Esophagus muscularis mucosa (tissue), 4 donors: Measurements from ENCODE around the gene NAGPA. TPM values are rescaled to one million over a fixed set of nuclear protein-coding genes. Genes with fewer than 3 reads are reported as not detected.

Experiments used
- DNase-seq: peaks from one replicate; pipeline ENCODE4 v3.0.0-alpha.2; 2017; ENCODE audit errors: extremely low spot score
- H3K27ac ChIP-seq, 4 donors: fragments of 200-600 bp; sonication (generic); replicated peaks in 1 of 4; 1 replicate in 3 of 4; 2 replicates in 1 of 4; pipeline ENCODE4 v1.5.1; 2016 to 2019; ENCODE audit warnings: mild to moderate bottlenecking in 1 of 4
- H3K27me3 ChIP-seq, 4 donors: fragments of 200-600 bp; sonication (generic); one replicate each; pipeline versions ENCODE4 v1.5.1 to v1.6.0; 2016 to 2019
- H3K36me3 ChIP-seq, 4 donors: fragments of 200-600 bp; sonication (generic); one replicate each; pipeline ENCODE4 v1.5.1; 2016 to 2019
- H3K4me1 ChIP-seq, 4 donors: fragments of 200-600 bp; sonication (generic); one replicate each; pipeline ENCODE4 v1.5.1; 2016 to 2019
- H3K4me3 ChIP-seq, 4 donors: fragments of 200-600 bp; sonication (generic); 1 replicate in 2 of 4; 2 replicates in 2 of 4; pipeline ENCODE4 v1.5.1; 2016 to 2019; ENCODE audit warnings: mild to moderate bottlenecking in 4 of 4, moderate library complexity in 1 of 4
- H3K9me3 ChIP-seq, 4 donors: fragments of 200-600 bp; sonication (generic); 1 replicate in 3 of 4; 2 replicates in 1 of 4; pipeline ENCODE4 v1.5.1; 2016 to 2019
- EP300 ChIP-seq: sonication (generic); formaldehyde crosslinking; IDR thresholded peaks from one replicate; pipeline ENCODE4 v1.6.1; 2017; ENCODE audit warnings: antibody characterized with exemption
- POLR2A ChIP-seq: fragments of 450-650 bp; IDR thresholded peaks from one replicate; pipeline ENCODE4 v1.6.1; 2017; ENCODE audit warnings: antibody characterized with exemption, moderate library complexity, mild to moderate bottlenecking, low read depth
- POLR2AphosphoS5 ChIP-seq, 2 donors: sonication (generic); formaldehyde crosslinking; IDR thresholded peaks; one replicate each; pipeline ENCODE4 v1.6.1; 2017; ENCODE audit warnings: antibody characterized with exemption in 2 of 2
- WGBS: methylation state at CpG from one replicate; pipeline ENCODE4 v1.1.5; 2018; 5-methylcytosine and 5-hydroxymethylcytosine counted together
- intact Hi-C: fragments of 100-400 bp; cut with DNase I; formaldehyde crosslinking; loops from one replicate; pipeline ENCODE4 v1.15.1; 2023
- total RNA-seq, 4 donors: library from RNA; depleted of rRNA; stranded (reverse); fragments of >200 nt; gene quantifications; one replicate each; pipeline versions ENCODE4 v1.1.0 to v1.2.1, GENCODE V29; 2016
- TF ChIP-seq, protein P1 (sequence below), 3 experiments: fragments of 200-600 bp in 2 of 3; fragments of 450-650 bp in 1 of 3; sonication (generic) in 2 of 3; IDR thresholded peaks; one replicate each; pipeline ENCODE4 v1.5.1; 2017 to 2019; ENCODE audit warnings: antibody characterized with exemption in 3 of 3, mild to moderate bottlenecking in 2 of 3, moderate library complexity in 1 of 3

The NAGPA gene
- total RNA-seq, 4 donors from 2014 or later: 15.4 to 24.1 (median 21.1) TPM

DNA sequence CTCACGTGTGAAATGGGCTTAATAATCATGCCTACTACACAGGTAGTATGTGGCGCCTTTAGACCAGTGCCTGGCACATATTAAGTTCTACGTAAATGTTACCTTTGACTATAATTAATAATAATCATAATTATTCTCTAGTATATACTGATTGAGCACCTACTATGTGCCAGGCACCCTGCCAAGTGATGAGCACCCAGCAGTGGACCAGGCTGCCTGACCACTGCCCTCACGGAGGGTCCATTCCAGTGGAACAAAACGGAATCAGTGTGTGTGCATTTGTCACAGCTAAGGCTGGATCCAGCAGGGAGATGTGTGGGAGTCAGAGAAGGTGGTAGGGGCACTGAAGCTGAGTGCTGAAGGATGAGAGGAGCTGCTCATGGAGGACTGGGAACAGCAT lies 45.1 kb downstream of the NAGPA start:
- Histone ChIP-seq H3K4me3 (no peak overlapping the region), H3K4me1 (peaks cover 0 to 10% (median 8%) of the 10 kb centered on the region in 4 donors), H3K9me3 (peaks cover 0 to 4% (median 0%) of the 10 kb centered on the region in 4 donors), H3K27ac (no peak overlapping the region), H3K27me3 (peaks cover 0 to 55% (median 18%) of the 10 kb centered on the region in 4 donors), H3K36me3 (peaks cover 0 to 4% (median 0%) of the 10 kb centered on the region in 4 donors)
- DNase-seq: no peak
- 93% methylated on average over 5 of the region's 5 CpGs for WGBS
- no peak for TF ChIP-seq POLR2A
- TF ChIP-seq POLR2AphosphoS5 (IDR thresholded peaks at IDR 0.05): no peak
- intact Hi-C loops: no loop called here

DNA sequence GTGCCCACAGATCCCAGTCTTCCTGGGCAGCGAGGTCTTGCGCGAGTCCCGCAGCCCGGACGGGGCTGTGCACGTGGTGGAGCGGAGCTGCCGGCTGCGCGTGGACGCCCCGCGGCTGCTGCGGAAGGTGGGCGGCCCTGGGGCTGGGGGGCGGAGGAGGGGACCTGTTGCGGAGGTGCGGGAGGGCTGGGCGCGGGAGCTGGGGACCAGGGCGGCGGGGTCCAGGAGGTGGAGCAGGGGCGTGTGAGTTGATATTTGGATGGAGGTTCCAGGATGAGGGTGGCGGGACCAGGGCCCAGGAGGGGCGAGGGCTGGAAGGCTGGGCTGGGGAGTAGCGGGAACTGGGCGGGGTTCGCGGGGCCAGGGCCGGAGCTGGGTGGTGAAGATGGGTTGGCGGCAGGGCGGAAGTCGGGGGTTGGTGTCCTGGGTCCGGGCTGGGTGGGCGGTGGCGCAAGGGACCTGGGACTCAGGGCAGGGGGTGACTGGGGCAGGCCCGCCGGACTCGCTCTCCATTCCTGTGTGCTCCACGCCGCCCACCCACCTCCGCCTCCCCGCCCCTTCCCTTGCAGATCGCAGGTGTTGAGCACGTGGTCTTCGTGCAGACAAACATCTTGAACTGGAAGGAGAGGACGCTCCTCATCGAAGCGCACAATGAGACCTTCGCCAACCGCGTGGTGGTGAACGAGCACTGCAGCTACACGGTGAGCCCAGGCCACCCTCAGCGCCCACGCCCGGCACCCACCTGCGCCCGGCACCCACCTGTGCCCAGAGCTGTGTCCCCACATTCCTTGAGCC lies 46.0 kb downstream of the NAGPA start:
- intact Hi-C loops: no loop called here
- DNase-seq: no peak
- H3K4me3 ChIP-seq: peak overlapping the region in 1 of 4 donors; percentile 20
- H3K27me3 ChIP-seq: peaks cover 0 to 55% (median 18%) of the 10 kb centered on the region in 4 donors
- peaks cover 0 to 4% (median 0%) of the 10 kb centered on the region in 4 donors for H3K9me3 ChIP-seq
- H3K27ac ChIP-seq: no peak overlapping the region
- peaks cover 0 to 4% (median 0%) of the 10 kb centered on the region in 4 donors for H3K36me3 ChIP-seq
- no peak for TF ChIP-seq POLR2A
- no peak for TF ChIP-seq POLR2AphosphoS5 (IDR thresholded peaks at IDR 0.05)
- TF ChIP-seq, protein P1, sequence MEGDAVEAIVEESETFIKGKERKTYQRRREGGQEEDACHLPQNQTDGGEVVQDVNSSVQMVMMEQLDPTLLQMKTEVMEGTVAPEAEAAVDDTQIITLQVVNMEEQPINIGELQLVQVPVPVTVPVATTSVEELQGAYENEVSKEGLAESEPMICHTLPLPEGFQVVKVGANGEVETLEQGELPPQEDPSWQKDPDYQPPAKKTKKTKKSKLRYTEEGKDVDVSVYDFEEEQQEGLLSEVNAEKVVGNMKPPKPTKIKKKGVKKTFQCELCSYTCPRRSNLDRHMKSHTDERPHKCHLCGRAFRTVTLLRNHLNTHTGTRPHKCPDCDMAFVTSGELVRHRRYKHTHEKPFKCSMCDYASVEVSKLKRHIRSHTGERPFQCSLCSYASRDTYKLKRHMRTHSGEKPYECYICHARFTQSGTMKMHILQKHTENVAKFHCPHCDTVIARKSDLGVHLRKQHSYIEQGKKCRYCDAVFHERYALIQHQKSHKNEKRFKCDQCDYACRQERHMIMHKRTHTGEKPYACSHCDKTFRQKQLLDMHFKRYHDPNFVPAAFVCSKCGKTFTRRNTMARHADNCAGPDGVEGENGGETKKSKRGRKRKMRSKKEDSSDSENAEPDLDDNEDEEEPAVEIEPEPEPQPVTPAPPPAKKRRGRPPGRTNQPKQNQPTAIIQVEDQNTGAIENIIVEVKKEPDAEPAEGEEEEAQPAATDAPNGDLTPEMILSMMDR (IDR thresholded peaks at IDR 0.05): no peak
- no peak for TF ChIP-seq EP300
- peaks cover 0 to 10% (median 8%) of the 10 kb centered on the region in 4 donors for H3K4me1 ChIP-seq
- WGBS: 28% methylated on average over 30 of the region's 60 CpGs

DNA sequence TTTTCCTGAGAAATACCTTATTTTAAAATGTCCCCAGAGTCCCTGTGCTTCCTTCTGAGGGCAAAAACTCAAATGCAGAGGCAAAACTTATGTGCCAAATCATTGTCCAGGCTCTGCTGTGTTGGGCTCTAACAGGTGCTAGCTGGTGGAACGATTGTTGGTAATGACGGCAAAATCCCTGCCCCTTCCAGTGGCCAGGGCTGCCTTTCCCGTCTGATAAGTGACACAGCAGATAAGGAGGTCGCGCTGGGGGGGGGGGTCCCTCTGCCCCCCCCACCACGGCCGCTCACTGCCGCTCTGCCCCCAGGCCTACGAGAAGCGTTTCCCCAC lies 46.5 kb downstream of the NAGPA start:
- TF ChIP-seq POLR2AphosphoS5 (IDR thresholded peaks at IDR 0.05) (no peak), EP300 (no peak), POLR2A (no peak)
- TF ChIP-seq, protein P1 (IDR thresholded peaks at IDR 0.05): no peak
- Histone ChIP-seq H3K27ac (no peak overlapping the region), H3K27me3 (peaks cover 0 to 55% (median 18%) of the 10 kb centered on the region in 4 donors), H3K36me3 (peaks cover 0 to 4% (median 0%) of the 10 kb centered on the region in 4 donors), H3K4me1 (peaks cover 2 to 13% (median 12%) of the 10 kb centered on the region in 4 donors), H3K9me3 (peaks cover 0 to 4% (median 0%) of the 10 kb centered on the region in 4 donors), H3K4me3 (no peak overlapping the region)
- 0% methylated on average over 3 of the region's 10 CpGs for WGBS
- no peak for DNase-seq
- intact Hi-C loops: no loop called here

DNA sequence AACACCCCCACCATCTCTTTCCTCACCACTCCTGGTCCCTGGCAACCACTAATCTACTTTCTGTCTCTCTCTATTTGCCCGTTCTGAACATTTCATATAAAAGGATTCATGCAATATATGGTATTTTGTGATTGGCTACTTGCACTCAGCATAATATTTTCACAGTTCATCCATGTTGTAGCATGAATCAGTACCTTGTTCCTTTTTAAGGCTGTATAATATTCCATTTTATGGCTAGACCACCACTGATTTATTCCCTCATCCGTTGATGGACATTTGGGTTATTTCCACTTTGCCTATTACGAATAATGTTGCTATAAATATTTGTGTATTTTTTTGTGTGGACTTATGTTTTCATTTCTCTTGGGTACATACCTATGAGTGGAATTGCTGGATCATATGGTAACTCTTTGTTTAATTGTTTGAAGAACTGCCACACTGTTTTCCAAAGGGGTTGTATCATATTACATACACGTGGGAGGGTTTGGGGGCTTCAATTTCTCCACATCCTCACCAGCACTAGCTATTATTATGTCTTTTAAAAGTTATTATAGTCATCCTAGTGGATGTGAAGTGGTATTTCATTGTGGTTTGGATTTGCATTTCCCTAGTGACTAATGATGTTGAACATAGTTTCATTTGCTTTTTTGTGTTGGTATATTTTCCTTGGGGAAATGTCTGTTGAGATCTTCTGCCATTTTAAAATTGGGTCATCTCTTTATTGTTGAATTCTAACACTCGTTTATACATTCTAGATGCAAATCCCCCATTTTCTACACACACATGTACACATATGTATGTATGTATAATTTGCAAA lies 49.4 kb downstream of the NAGPA start:
- peaks cover 5 to 20% (median 18%) of the 10 kb centered on the region in 4 donors for H3K4me1 ChIP-seq
- peaks cover 0 to 30% (median 13%) of the 10 kb centered on the region in 4 donors for H3K27me3 ChIP-seq
- intact Hi-C loops: no loop called here
- TF ChIP-seq, protein P1 (IDR thresholded peaks at IDR 0.05): no peak
- TF ChIP-seq EP300 (no peak), POLR2AphosphoS5 (IDR thresholded peaks at IDR 0.05) (no peak), POLR2A (no peak)
- no peak overlapping the region for H3K4me3 ChIP-seq
- WGBS: 76% methylated on average over 5 of the region's 5 CpGs
- DNase-seq: no peak
- no peak overlapping the region for H3K27ac ChIP-seq
- H3K9me3 ChIP-seq: peaks cover 0 to 4% (median 0%) of the 10 kb centered on the region in 4 donors
- no peaks in the 10 kb centered on the region for H3K36me3 ChIP-seq
